HEK293 (cell line): Measurements from ENCODE around the gene AP1S1.

Experiments used
- CTCF ChIA-PET: fragments of 350-600 bp; formaldehyde crosslinking; extraction: SDS; loops from one replicate; lab custom pipeline; 2021; ENCODE audit warnings: antibody characterized with exemption; lab: Yijun Ruan, JAX
- POLR2A ChIA-PET: fragments of 300-600 bp; formaldehyde crosslinking; extraction: SDS; loops from one replicate; lab custom pipeline; 2020; ENCODE audit warnings: antibody characterized with exemption, inconsistent platforms; lab: Yijun Ruan, JAX
- H3K27ac ChIP-seq: fragments of 200-500 bp; sonication (Bioruptor generic); 2 replicates; pipeline ENCODE4 v1.5.1; 2014; ENCODE audit warnings: low read depth, low read length, control low read depth, inconsistent platforms; ENCODE audit errors: extremely low read depth
- H3K36me3 ChIP-seq, 2 experiments: fragments of 200-500 bp in 1 of 2; sonication (Bioruptor generic) in 1 of 2; 1 replicate in 1 of 2; 2 replicates in 1 of 2; pipeline ENCODE4 v1.5.1; 2014 to 2017; ENCODE audit warnings: inconsistent platforms in 2 of 2, low read length in 2 of 2; ENCODE audit not compliant: control insufficient read depth in 2 of 2, insufficient read depth in 1 of 2
- H3K4me1 ChIP-seq: fragments of 200-500 bp; sonication (Bioruptor generic); 2 replicates; pipeline ENCODE4 v1.5.1; 2014; ENCODE audit warnings: mild to moderate bottlenecking, low read length, inconsistent platforms; ENCODE audit not compliant: control insufficient read depth, insufficient read depth
- H3K4me3 ChIP-seq: 2 replicates; pipeline ENCODE4 v1.5.1; 2011; ENCODE audit warnings: low read depth, mild to moderate bottlenecking, control low read depth, low read length, moderate library complexity
- H3K9me3 ChIP-seq: fragments of 200-500 bp; sonication (Bioruptor generic); 2 replicates; pipeline ENCODE4 v1.5.1; 2014; ENCODE audit warnings: low read depth, low read length, inconsistent platforms; ENCODE audit not compliant: control insufficient read depth, insufficient read depth
- GLIS1 ChIP-seq: fragments of 450-650 bp; formaldehyde crosslinking; IDR thresholded peaks from 2 replicates; pipeline ENCODE4 v1.5.1; 2016; ENCODE audit warnings: missing biosample characterization, missing genetic modification characterization
- KLF1 ChIP-seq: fragments of 450-650 bp; formaldehyde crosslinking; IDR thresholded peaks from 2 replicates; pipeline ENCODE4 v1.5.1; 2016; ENCODE audit warnings: missing biosample characterization, missing genetic modification characterization
- TSHZ1 ChIP-seq: fragments of 450-650 bp; formaldehyde crosslinking; IDR thresholded peaks from 2 replicates; pipeline ENCODE4 v1.5.1; 2016; ENCODE audit warnings: missing biosample characterization, missing genetic modification characterization, borderline replicate concordance
- ZEB2 ChIP-seq: fragments of 450-650 bp; formaldehyde crosslinking; IDR thresholded peaks from 2 replicates; pipeline ENCODE4 v1.5.1; 2016; ENCODE audit warnings: missing biosample characterization, missing genetic modification characterization
- ZNF404 ChIP-seq: fragments of 450-650 bp; formaldehyde crosslinking; IDR thresholded peaks from 2 replicates; pipeline ENCODE4 v1.5.1; 2017; ENCODE audit warnings: missing biosample characterization, missing genetic modification characterization
- ZNF513 ChIP-seq: fragments of 450-650 bp; IDR thresholded peaks from 2 replicates; pipeline ENCODE4 v1.5.1; 2018; ENCODE audit warnings: missing biosample characterization, missing genetic modification characterization
- ZNF530 ChIP-seq: fragments of 450-650 bp; formaldehyde crosslinking; IDR thresholded peaks from 2 replicates; pipeline ENCODE4 v1.5.1; 2016; ENCODE audit warnings: low read depth, missing biosample characterization, missing genetic modification characterization
- ZNF544 ChIP-seq: fragments of 450-650 bp; formaldehyde crosslinking; IDR thresholded peaks from 2 replicates; pipeline ENCODE4 v1.5.0; 2017; ENCODE audit warnings: missing biosample characterization, missing genetic modification characterization
- ZNF560 ChIP-seq: fragments of 450-650 bp; formaldehyde crosslinking; IDR thresholded peaks from 2 replicates; pipeline ENCODE4 v1.5.1; 2017; ENCODE audit warnings: missing biosample characterization, missing genetic modification characterization, borderline replicate concordance
- ZNF654 ChIP-seq: fragments of 450-650 bp; formaldehyde crosslinking; IDR thresholded peaks from 2 replicates; pipeline ENCODE4 v1.5.1; 2016; ENCODE audit warnings: low read depth, missing biosample characterization, missing genetic modification characterization
- ZNF777 ChIP-seq: fragments of 450-650 bp; formaldehyde crosslinking; IDR thresholded peaks from 2 replicates; pipeline ENCODE4 v1.5.1; 2017; ENCODE audit warnings: missing biosample characterization, missing genetic modification characterization, borderline replicate concordance
- TF ChIP-seq, protein P1 (sequence below): fragments of 450-650 bp; formaldehyde crosslinking; IDR thresholded peaks from 2 replicates; pipeline ENCODE4 v1.5.1; 2016; ENCODE audit warnings: missing biosample characterization, missing genetic modification characterization
- TF ChIP-seq, protein P2 (sequence below): fragments of 450-650 bp; formaldehyde crosslinking; IDR thresholded peaks from 2 replicates; pipeline ENCODE4 v1.5.1; 2016; ENCODE audit warnings: missing biosample characterization, missing genetic modification characterization
- TF ChIP-seq, protein P3 (sequence below): fragments of 450-650 bp; IDR thresholded peaks from 2 replicates; pipeline ENCODE4 v1.5.1; 2018; ENCODE audit warnings: missing biosample characterization, mild to moderate bottlenecking, missing genetic modification characterization
- TF ChIP-seq, protein P4 (sequence below): fragments of 450-650 bp; formaldehyde crosslinking; IDR thresholded peaks from 2 replicates; pipeline ENCODE4 v1.5.1; 2016; ENCODE audit warnings: missing biosample characterization, missing genetic modification characterization
- TF ChIP-seq, protein P5 (sequence below): fragments of 450-650 bp; formaldehyde crosslinking; IDR thresholded peaks from 2 replicates; pipeline ENCODE4 v1.5.1; 2016; ENCODE audit warnings: missing biosample characterization, missing genetic modification characterization

The AP1S1 gene

GRCh38 chr7:101177644-101178043, 23.4 kb downstream of the AP1S1 start:
- ChIA-PET CTCF (interaction anchor here (0.9 kb wide), 1 partner anchor 83 kb away, joined by 4 read pairs; no protein-coding TSS in a partner anchor), POLR2A (no interaction called here)
- TF ChIP-seq, protein P1, sequence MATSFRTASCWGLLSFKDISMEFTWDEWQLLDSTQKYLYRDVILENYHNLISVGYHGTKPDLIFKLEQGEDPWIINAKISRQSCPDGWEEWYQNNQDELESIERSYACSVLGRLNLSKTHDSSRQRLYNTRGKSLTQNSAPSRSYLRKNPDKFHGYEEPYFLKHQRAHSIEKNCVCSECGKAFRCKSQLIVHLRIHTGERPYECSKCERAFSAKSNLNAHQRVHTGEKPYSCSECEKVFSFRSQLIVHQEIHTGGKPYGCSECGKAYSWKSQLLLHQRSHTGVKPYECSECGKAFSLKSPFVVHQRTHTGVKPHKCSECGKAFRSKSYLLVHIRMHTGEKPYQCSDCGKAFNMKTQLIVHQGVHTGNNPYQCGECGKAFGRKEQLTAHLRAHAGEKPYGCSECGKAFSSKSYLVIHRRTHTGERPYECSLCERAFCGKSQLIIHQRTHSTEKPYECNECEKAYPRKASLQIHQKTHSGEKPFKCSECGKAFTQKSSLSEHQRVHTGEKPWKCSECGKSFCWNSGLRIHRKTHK (tag by site-specific recombination) = no peak
- TF ChIP-seq GLIS1 (tag by site-specific recombination) (no peak), ZNF544 (tag by site-specific recombination) (no peak), TSHZ1 (no peak), ZNF654 (tag by site-specific recombination) (no peak), ZEB2 (no peak), ZNF560 (tag by site-specific recombination) (no peak), KLF1 (tag by site-specific recombination) (no peak), ZNF530 (tag by site-specific recombination) (no peak)
- TF ChIP-seq, protein P2, sequence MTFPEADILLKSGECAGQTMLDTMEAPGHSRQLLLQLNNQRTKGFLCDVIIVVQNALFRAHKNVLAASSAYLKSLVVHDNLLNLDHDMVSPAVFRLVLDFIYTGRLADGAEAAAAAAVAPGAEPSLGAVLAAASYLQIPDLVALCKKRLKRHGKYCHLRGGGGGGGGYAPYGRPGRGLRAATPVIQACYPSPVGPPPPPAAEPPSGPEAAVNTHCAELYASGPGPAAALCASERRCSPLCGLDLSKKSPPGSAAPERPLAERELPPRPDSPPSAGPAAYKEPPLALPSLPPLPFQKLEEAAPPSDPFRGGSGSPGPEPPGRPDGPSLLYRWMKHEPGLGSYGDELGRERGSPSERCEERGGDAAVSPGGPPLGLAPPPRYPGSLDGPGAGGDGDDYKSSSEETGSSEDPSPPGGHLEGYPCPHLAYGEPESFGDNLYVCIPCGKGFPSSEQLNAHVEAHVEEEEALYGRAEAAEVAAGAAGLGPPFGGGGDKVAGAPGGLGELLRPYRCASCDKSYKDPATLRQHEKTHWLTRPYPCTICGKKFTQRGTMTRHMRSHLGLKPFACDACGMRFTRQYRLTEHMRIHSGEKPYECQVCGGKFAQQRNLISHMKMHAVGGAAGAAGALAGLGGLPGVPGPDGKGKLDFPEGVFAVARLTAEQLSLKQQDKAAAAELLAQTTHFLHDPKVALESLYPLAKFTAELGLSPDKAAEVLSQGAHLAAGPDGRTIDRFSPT (tag by site-specific recombination) = no peak
- no peak overlapping the region for H3K4me3 ChIP-seq
- no peak overlapping the region for H3K27ac ChIP-seq
- no peaks in the 10 kb centered on the region for H3K9me3 ChIP-seq
- H3K4me1 ChIP-seq = peaks cover 5% of the 10 kb centered on the region; the same call in 1 of the 2 replicates
- H3K36me3 ChIP-seq = no peaks in the 10 kb centered on the region

DNA sequence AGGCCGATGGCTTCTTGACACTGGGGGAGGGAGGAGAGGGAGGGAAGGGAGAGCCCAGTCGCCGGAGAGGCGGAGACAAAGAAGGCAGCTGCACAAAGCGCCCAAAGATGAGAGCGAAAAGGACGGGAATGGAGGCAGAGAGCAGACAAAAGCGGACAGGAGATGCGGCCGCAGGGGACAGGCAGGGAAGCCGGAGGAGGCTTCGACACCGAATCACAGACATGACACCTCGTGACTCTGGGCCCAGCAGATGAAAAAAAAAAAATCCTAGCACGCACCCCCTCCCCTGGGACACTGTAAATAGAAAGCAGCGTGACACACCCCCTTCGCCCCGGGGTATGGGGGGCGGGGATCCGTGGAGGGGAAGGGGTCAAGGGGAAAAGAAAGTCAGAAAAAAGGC, 24.8 kb downstream of the AP1S1 start:
- Histone ChIP-seq H3K4me1 (no peaks in the 10 kb centered on the region), H3K4me3 (no peak overlapping the region), H3K36me3 (no peaks in the 10 kb centered on the region), H3K27ac (no peak overlapping the region), H3K9me3 (no peaks in the 10 kb centered on the region)
- CTCF ChIA-PET = interaction anchor here (0.7 to 1.0 kb wide), 2 partner anchors 104 to 112 kb away, joined by 3 read pairs; no protein-coding TSS in a partner anchor
- POLR2A ChIA-PET = interaction anchor here (0.6 kb wide), 1 partner anchor 284 kb away, joined by 3 read pairs; no protein-coding TSS in a partner anchor
- TF ChIP-seq, protein P3, sequence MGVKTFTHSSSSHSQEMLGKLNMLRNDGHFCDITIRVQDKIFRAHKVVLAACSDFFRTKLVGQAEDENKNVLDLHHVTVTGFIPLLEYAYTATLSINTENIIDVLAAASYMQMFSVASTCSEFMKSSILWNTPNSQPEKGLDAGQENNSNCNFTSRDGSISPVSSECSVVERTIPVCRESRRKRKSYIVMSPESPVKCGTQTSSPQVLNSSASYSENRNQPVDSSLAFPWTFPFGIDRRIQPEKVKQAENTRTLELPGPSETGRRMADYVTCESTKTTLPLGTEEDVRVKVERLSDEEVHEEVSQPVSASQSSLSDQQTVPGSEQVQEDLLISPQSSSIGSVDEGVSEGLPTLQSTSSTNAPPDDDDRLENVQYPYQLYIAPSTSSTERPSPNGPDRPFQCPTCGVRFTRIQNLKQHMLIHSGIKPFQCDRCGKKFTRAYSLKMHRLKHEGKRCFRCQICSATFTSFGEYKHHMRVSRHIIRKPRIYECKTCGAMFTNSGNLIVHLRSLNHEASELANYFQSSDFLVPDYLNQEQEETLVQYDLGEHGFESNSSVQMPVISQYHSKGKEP = no peak
- no peak for TF ChIP-seq ZNF404 (tag by site-specific recombination)
- TF ChIP-seq ZNF777 (tag by site-specific recombination) = no peak
- TF ChIP-seq, protein P4, sequence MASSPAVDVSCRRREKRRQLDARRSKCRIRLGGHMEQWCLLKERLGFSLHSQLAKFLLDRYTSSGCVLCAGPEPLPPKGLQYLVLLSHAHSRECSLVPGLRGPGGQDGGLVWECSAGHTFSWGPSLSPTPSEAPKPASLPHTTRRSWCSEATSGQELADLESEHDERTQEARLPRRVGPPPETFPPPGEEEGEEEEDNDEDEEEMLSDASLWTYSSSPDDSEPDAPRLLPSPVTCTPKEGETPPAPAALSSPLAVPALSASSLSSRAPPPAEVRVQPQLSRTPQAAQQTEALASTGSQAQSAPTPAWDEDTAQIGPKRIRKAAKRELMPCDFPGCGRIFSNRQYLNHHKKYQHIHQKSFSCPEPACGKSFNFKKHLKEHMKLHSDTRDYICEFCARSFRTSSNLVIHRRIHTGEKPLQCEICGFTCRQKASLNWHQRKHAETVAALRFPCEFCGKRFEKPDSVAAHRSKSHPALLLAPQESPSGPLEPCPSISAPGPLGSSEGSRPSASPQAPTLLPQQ (tag by site-specific recombination) = peak; percentile 42; the same call in 1 of the 2 replicates
- no peak for TF ChIP-seq ZNF513
- TF ChIP-seq, protein P5, sequence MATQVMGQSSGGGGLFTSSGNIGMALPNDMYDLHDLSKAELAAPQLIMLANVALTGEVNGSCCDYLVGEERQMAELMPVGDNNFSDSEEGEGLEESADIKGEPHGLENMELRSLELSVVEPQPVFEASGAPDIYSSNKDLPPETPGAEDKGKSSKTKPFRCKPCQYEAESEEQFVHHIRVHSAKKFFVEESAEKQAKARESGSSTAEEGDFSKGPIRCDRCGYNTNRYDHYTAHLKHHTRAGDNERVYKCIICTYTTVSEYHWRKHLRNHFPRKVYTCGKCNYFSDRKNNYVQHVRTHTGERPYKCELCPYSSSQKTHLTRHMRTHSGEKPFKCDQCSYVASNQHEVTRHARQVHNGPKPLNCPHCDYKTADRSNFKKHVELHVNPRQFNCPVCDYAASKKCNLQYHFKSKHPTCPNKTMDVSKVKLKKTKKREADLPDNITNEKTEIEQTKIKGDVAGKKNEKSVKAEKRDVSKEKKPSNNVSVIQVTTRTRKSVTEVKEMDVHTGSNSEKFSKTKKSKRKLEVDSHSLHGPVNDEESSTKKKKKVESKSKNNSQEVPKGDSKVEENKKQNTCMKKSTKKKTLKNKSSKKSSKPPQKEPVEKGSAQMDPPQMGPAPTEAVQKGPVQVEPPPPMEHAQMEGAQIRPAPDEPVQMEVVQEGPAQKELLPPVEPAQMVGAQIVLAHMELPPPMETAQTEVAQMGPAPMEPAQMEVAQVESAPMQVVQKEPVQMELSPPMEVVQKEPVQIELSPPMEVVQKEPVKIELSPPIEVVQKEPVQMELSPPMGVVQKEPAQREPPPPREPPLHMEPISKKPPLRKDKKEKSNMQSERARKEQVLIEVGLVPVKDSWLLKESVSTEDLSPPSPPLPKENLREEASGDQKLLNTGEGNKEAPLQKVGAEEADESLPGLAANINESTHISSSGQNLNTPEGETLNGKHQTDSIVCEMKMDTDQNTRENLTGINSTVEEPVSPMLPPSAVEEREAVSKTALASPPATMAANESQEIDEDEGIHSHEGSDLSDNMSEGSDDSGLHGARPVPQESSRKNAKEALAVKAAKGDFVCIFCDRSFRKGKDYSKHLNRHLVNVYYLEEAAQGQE = no peak
